ENCODE results near the gene SETD5. TPM values are rescaled to one million over a fixed set of nuclear protein-coding genes. Genes with fewer than 3 reads are reported as not detected.

The SETD5 gene
- total RNA-seq, 2 experiments from 2014 or later: 120 to 214 TPM

DNA sequence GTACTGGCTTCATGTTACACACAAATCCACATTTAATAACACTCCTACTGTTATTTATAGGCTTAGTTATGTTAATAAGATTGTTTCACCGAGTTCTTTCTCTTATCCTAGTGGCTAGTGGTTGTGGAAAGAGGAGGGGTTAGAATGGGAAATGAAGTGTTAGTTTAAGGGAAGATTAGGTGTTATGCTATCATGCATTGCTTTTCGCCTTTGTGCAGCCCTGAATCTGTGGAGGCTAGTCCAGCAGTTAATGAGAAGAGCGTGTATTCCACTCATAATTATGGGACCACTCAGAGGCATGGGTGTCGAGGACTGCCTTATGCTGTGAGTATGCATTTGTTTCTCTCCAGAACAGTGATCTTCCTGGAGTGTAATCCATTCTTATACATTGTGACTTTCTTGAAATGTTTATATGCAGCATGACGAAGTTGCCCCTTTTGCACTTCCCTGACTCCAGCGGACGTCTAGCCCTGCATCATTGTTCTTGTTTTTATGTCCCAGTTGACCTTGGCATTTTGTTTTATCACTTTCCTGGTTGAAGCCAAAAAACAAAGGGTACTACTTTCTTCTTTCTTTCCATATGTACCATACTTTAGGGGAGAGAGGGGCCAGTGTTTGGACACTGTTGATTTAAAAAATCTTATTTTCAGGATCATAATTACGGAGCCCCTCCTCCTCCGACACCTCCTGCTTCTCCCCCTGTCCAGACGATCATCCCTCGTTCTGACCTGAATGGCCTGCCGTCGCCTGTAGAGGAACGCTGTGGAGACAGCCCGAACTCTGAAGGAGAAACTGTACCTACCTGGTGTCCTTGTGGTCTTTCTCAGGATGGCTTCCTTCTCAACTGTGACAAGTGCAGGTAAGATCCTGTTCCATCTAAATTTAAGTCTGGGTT lies 36.5 kb downstream of the SETD5 start:
- no peaks in the 10 kb centered on the region for H3K4me1 ChIP-seq (ENCODE audit: insufficient read depth, low read length, poor library complexity, severe bottlenecking)
- no peaks in the 10 kb centered on the region for H3K9me3 ChIP-seq (ENCODE audit: low read length)
- TF ChIP-seq EZH2phosphoT487 (IDR thresholded peaks at IDR 0.05; ENCODE audit: borderline replicate concordance, low read depth, low read length): no peak
- TF ChIP-seq, protein P1, sequence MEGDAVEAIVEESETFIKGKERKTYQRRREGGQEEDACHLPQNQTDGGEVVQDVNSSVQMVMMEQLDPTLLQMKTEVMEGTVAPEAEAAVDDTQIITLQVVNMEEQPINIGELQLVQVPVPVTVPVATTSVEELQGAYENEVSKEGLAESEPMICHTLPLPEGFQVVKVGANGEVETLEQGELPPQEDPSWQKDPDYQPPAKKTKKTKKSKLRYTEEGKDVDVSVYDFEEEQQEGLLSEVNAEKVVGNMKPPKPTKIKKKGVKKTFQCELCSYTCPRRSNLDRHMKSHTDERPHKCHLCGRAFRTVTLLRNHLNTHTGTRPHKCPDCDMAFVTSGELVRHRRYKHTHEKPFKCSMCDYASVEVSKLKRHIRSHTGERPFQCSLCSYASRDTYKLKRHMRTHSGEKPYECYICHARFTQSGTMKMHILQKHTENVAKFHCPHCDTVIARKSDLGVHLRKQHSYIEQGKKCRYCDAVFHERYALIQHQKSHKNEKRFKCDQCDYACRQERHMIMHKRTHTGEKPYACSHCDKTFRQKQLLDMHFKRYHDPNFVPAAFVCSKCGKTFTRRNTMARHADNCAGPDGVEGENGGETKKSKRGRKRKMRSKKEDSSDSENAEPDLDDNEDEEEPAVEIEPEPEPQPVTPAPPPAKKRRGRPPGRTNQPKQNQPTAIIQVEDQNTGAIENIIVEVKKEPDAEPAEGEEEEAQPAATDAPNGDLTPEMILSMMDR (conservative IDR thresholded peaks at IDR 0.05; ENCODE audit: low read length): no peak
- intact Hi-C loops (cut with micrococcal nuclease; ENCODE audit: unreplicated experiment): no loop called here
- H3K27ac ChIP-seq (ENCODE audit: low read depth, low read length, poor library complexity, severe bottlenecking): no peak overlapping the region
- no TSS peak for BruUV-seq (replicated peaks)
- H2AFZ ChIP-seq (ENCODE audit: low read length): no peak overlapping the region
- peaks cover 99% of the 10 kb centered on the region for H3K36me3 ChIP-seq (ENCODE audit: insufficient read depth, low read length)
- no peaks in the 10 kb centered on the region for H3K9me2 ChIP-seq (ENCODE audit: insufficient read depth, low read length)
- ChIA-PET POLR2A (no interaction called here), CTCF (ENCODE audit: unreplicated experiment) (no interaction called here)
- H3K4me3 ChIP-seq (ENCODE audit: low read depth, low read length, poor library complexity, severe bottlenecking): no peak overlapping the region
- 0 out of 2 replicates have a peak, but pooled peaks cover 7% of the 10 kb centered on the region for H4K20me1 ChIP-seq (ENCODE audit: insufficient read depth, low read length)
- no peak overlapping the region for H3K4me2 ChIP-seq (ENCODE audit: low read length)
- H3K79me2 ChIP-seq (ENCODE audit: insufficient read depth, low read depth, low read length): peaks cover 17% of the 10 kb centered on the region
- DNase-seq (ENCODE audit: low spot score): no peak

DNA sequence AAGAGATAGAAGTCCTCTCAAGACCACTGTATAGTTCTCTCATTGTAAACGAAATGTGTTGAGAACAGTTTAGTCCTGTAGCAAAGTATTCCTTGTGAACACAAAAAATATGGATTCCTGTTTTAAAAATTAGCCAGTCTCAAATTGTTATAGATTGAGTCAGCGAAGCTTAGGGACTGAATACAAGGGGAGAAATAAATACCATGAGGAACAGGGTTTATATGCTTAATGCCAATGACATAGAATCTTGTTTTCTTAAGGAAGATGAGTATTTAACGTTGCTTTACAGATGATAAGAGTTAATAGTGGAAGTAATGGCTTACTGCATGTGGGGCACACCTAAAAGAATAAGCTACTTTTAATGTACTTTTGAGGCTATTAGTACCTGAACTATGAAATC lies 37.9 kb downstream of the SETD5 start:
- Histone ChIP-seq H3K4me3 (ENCODE audit: low read depth, low read length, poor library complexity, severe bottlenecking) (no peak overlapping the region), H2AFZ (ENCODE audit: low read length) (no peak overlapping the region), H3K9me2 (ENCODE audit: insufficient read depth, low read length) (no peaks in the 10 kb centered on the region), H3K27ac (ENCODE audit: low read depth, low read length, poor library complexity, severe bottlenecking) (no peak overlapping the region), H3K36me3 (ENCODE audit: insufficient read depth, low read length) (peaks cover 99% of the 10 kb centered on the region), H3K79me2 (ENCODE audit: insufficient read depth, low read depth, low read length) (peaks cover 12% of the 10 kb centered on the region), H4K20me1 (ENCODE audit: insufficient read depth, low read length) (peaks cover 18% of the 10 kb centered on the region; the same call in 1 of the 2 replicates), H3K4me1 (ENCODE audit: insufficient read depth, low read length, poor library complexity, severe bottlenecking) (no peaks in the 10 kb centered on the region), H3K9me3 (ENCODE audit: low read length) (no peaks in the 10 kb centered on the region), H3K4me2 (ENCODE audit: low read length) (no peak overlapping the region)
- POLR2A ChIA-PET: interaction anchor here (0.9 to 1.4 kb wide), 6 partner anchors 9 to 54 kb away, joined by 3 to 6 read pairs (median 4); no protein-coding TSS in a partner anchor
- CTCF ChIA-PET (ENCODE audit: unreplicated experiment): interaction anchor here (0.6 kb wide), 1 partner anchor 65 kb away, joined by 3 read pairs; no protein-coding TSS in a partner anchor
- TF ChIP-seq EZH2phosphoT487 (IDR thresholded peaks at IDR 0.05; ENCODE audit: borderline replicate concordance, low read depth, low read length): no peak
- TF ChIP-seq, protein P1 (conservative IDR thresholded peaks at IDR 0.05; ENCODE audit: low read length): no peak
- BruUV-seq (replicated peaks): no TSS peak
- intact Hi-C loops (cut with micrococcal nuclease; ENCODE audit: unreplicated experiment): no loop called here
- DNase-seq (ENCODE audit: low spot score): no peak

DNA sequence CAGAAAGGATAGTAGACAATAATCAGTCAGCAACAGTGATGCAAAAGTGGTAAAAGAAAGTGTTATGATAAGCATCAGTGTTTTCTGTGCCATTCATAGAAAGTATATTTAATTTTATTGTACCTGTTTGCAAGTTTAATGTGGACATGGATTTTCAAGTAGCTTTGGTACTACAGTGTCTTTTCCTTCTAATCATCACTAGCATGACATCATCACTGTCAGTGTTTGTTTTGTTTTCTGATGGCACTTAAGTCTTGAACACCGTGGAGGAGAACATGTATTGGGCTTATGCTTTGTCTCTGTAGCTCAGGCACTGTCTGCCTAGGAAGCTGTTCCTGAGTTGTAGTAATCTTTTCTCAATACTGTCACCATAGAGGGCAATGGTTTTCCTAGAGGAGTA lies 41.9 kb downstream of the SETD5 start:
- CTCF ChIA-PET (ENCODE audit: unreplicated experiment): no interaction called here
- no peak for TF ChIP-seq EZH2phosphoT487 (IDR thresholded peaks at IDR 0.05; ENCODE audit: borderline replicate concordance, low read depth, low read length)
- TF ChIP-seq, protein P1 (conservative IDR thresholded peaks at IDR 0.05; ENCODE audit: low read length): no peak
- H3K27ac ChIP-seq (ENCODE audit: low read depth, low read length, poor library complexity, severe bottlenecking): no peak overlapping the region
- peaks cover 99% of the 10 kb centered on the region for H3K36me3 ChIP-seq (ENCODE audit: insufficient read depth, low read length)
- intact Hi-C loops (cut with micrococcal nuclease; ENCODE audit: unreplicated experiment): loop anchor here (2.0 kb wide), 1 partner anchor 21 kb away; no protein-coding TSS in a partner anchor
- no peaks in the 10 kb centered on the region for H3K9me2 ChIP-seq (ENCODE audit: insufficient read depth, low read length)
- DNase-seq (ENCODE audit: low spot score): no peak
- no TSS peak for BruUV-seq (replicated peaks)
- peaks cover 12% of the 10 kb centered on the region; the same call in 1 of the 2 replicates for H4K20me1 ChIP-seq (ENCODE audit: insufficient read depth, low read length)
- no peaks in the 10 kb centered on the region for H3K79me2 ChIP-seq (ENCODE audit: insufficient read depth, low read depth, low read length)
- H3K4me2 ChIP-seq (ENCODE audit: low read length): no peak overlapping the region
- no peak overlapping the region for H2AFZ ChIP-seq (ENCODE audit: low read length)
- POLR2A ChIA-PET: interaction anchor here (1.2 to 1.4 kb wide), 2 partner anchors 12 to 53 kb away, joined by 3 read pairs; no protein-coding TSS in a partner anchor
- no peaks in the 10 kb centered on the region for H3K4me1 ChIP-seq (ENCODE audit: insufficient read depth, low read length, poor library complexity, severe bottlenecking)
- no peak overlapping the region for H3K4me3 ChIP-seq (ENCODE audit: low read depth, low read length, poor library complexity, severe bottlenecking)
- no peaks in the 10 kb centered on the region for H3K9me3 ChIP-seq (ENCODE audit: low read length)

All from OCI-LY7 (cell line).